Measurements from ENCODE around the gene ZNF200. TPM values are rescaled to one million over a fixed set of nuclear protein-coding genes. Genes with fewer than 3 reads are reported as not detected.

ZNF200 gene
- total and polyA plus RNA-seq, 2 of the 13 experiments (the other 11 are each of a cell fraction or from before 2014, with no cell fraction given) = 3.5 to 16.5 TPM

GRCh38 chr16:3264137-3265036, 29.4 kb upstream of the ZNF200 start (continued):
- TF ChIP-seq RNF219 (CRISPR knock-in tag; IDR thresholded peaks at IDR 0.05) = peak; percentile 72; the same call in 1 of the 2 replicates
- no peak for TF ChIP-seq ZBTB49 (CRISPR knock-in tag; IDR thresholded peaks at IDR 0.05; ENCODE audit: borderline replicate concordance)
- TF ChIP-seq TFE3 (CRISPR knock-in tag; IDR thresholded peaks at IDR 0.05) = peak; percentile 66
- TF ChIP-seq ZNF782 (CRISPR knock-in tag; IDR thresholded peaks at IDR 0.05; ENCODE audit: borderline replicate concordance) = peak; percentile 63; the same call in 1 of the 2 replicates
- no peak for TF ChIP-seq IKZF1 (IDR thresholded peaks at IDR 0.05)
- no peak for TF ChIP-seq ZKSCAN1 (IDR thresholded peaks at IDR 0.05; ENCODE audit: low read length)
- TF ChIP-seq SP4 (CRISPR knock-in tag; IDR thresholded peaks at IDR 0.05) = peak; percentile 66
- no peak for TF ChIP-seq HNF1B (CRISPR knock-in tag; IDR thresholded peaks at IDR 0.05)
- no peak; the same call in 1 of the 2 replicates for TF ChIP-seq ZNF703 (CRISPR knock-in tag; IDR thresholded peaks at IDR 0.05; ENCODE audit: borderline replicate concordance)
- no peak for TF ChIP-seq ZSCAN29 (CRISPR knock-in tag; conservative IDR thresholded peaks at IDR 0.05)
- TF ChIP-seq ZNF556 (CRISPR knock-in tag; IDR thresholded peaks at IDR 0.05; ENCODE audit: borderline replicate concordance) = no peak; the same call in 1 of the 2 replicates
- peak; percentile 18; the same call in 1 of the 2 replicates for TF ChIP-seq ARID5B (CRISPR knock-in tag; IDR thresholded peaks at IDR 0.05)
- 0 out of 2 replicates have a peak, but pooled peaks have one; percentile 58 for TF ChIP-seq WIZ (CRISPR knock-in tag; IDR thresholded peaks at IDR 0.05)
- TF ChIP-seq SETDB1 (CRISPR knock-in tag; IDR thresholded peaks at IDR 0.05; ENCODE audit: borderline replicate concordance) = no peak
- TF ChIP-seq ZNF230 (CRISPR knock-in tag; IDR thresholded peaks at IDR 0.05) = peak; percentile 91
- TF ChIP-seq MBD4 (IDR thresholded peaks at IDR 0.05; ENCODE audit: borderline replicate concordance, low read length) = no peak

All from HepG2 (cell line).